Activated T-helper 2 cell treated with anti-CD3 and anti-CD28 coated beads, Interferon-gamma antibody, Interleukin-2, Interleukin-4, amounts not matched to agents 10 μg/mL and 5 μg/mL and 100 μg/mL, durations not matched to agents 14 hours and 24 hours and 36 hours (primary cell): ENCODE results near the gene LHFPL2. TPM values are rescaled to one million over a fixed set of nuclear protein-coding genes. Genes with fewer than 3 reads are reported as not detected.
"Not testable (repeated sequence)": the region's sequence is repeated elsewhere in the genome, so short reads cannot be mapped to it uniquely, and the experiment has no call there.

Experiments
- DNase-seq: peaks from one replicate; pipeline ENCODE4 v3.0.0; 2021; ENCODE audit warnings: low spot score
- H3K27ac Mint-ChIP-seq: one replicate; pipeline ENCODE4 v1.8.0; 2021; ENCODE audit warnings: mixed read lengths
- H3K27me3 Mint-ChIP-seq: one replicate; pipeline ENCODE4 v1.8.0; 2021; ENCODE audit warnings: low read depth, mixed read lengths
- H3K36me3 Mint-ChIP-seq: one replicate; pipeline ENCODE4 v1.8.0; 2021; ENCODE audit warnings: low read depth, mixed read lengths
- H3K4me1 Mint-ChIP-seq: one replicate; pipeline ENCODE4 v1.8.0; 2021; ENCODE audit warnings: low read depth, mixed read lengths
- H3K4me3 Mint-ChIP-seq: one replicate; pipeline ENCODE4 v1.8.0; 2021; ENCODE audit warnings: low read depth, mild to moderate bottlenecking, moderate library complexity, mixed read lengths
- H3K9me3 Mint-ChIP-seq: one replicate; pipeline ENCODE4 v1.8.0; 2021; ENCODE audit warnings: mixed read lengths
- intact Hi-C: fragments of 100-400 bp; cut with micrococcal nuclease; formaldehyde crosslinking; loops from one replicate; pipeline ENCODE4 v1.15.1; 2023
- total RNA-seq: library from RNA; stranded (reverse); gene quantifications from 2 replicates; pipeline ENCODE4 v1.2.3, GENCODE V29; 2022

Gene LHFPL2
- total RNA-seq, 1 donor from 2014 or later, result 0.16 TPM

GRCh38 chr5:78675956-78676730 is 27.6 kb upstream of the LHFPL2 start:
- DNase-seq, result no peak
- Mint-ChIP-seq H3K9me3 (no peaks in the 10 kb centered on the region), H3K27ac (no peak overlapping the region), H3K36me3 (no peaks in the 10 kb centered on the region), H3K4me3 (no peak overlapping the region), H3K27me3 (peaks cover 4% of the 10 kb centered on the region), H3K4me1 (no peaks in the 10 kb centered on the region)
- intact Hi-C loops, result no loop called here

DNA sequence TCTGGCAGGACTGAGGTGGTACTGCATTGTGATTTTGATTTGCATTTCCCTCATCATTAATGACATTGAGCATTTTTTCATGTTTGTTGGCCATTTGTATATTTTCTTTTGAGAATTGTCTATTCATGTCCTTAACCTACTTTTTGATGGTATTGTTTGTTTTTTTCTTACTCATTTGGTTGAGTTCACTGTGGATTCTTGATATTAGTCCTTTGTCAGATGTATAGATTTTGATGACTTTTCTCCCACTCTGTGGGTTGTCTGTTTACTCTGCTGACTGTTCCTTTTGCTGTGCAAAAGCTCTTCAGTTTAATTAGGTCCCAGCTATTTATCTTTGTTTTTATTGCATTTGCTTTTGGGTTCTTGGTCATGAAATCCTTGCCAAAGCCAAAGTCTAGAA is 25.3 kb upstream of the LHFPL2 start:
- DNase-seq, H3K36me3 Mint-ChIP-seq, H3K4me1 Mint-ChIP-seq, H3K9me3 Mint-ChIP-seq, H3K4me3 Mint-ChIP-seq, H3K27me3 Mint-ChIP-seq, intact Hi-C loops, H3K27ac Mint-ChIP-seq: not testable (repeated sequence)

DNA sequence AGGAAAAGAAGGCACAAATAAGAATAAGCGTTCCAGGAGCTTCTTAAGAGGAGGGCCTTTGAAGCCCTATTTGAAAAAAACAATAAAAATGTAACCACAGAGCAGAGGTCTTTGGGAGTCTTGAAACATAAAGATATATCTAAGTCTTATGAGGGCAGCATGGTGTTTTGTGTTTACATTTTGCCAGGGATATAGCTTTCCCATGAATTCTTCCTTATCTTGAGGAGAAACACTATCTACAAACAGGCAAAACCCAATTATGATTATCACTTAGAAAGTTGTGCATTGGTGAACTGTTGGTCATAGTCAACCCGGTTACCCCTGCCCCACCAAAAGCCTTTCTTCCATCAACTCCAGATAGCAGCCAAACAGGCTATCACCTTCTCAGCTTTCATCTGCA is 23.6 kb upstream of the LHFPL2 start:
- Mint-ChIP-seq H3K4me3 (no peak overlapping the region), H3K9me3 (no peaks in the 10 kb centered on the region), H3K4me1 (no peaks in the 10 kb centered on the region), H3K36me3 (no peaks in the 10 kb centered on the region), H3K27me3 (peaks cover 6% of the 10 kb centered on the region), H3K27ac (no peak overlapping the region)
- no peak for DNase-seq
- intact Hi-C loops, result no loop called here

- no peaks in the 10 kb centered on the region for H3K9me3 Mint-ChIP-seq
- H3K27me3 Mint-ChIP-seq, result peaks cover 6% of the 10 kb centered on the region
- H3K36me3 Mint-ChIP-seq, result no peaks in the 10 kb centered on the region
- intact Hi-C loops, result no loop called here
- H3K4me3 Mint-ChIP-seq, result no peak overlapping the region
- no peaks in the 10 kb centered on the region for H3K4me1 Mint-ChIP-seq
- H3K27ac Mint-ChIP-seq, result no peak overlapping the region
- DNase-seq, result no peak
Observed at GRCh38 chr5:78671609-78672008, 23.0 kb upstream of the LHFPL2 start.

- intact Hi-C loops, result no loop called here
- no peak overlapping the region for H3K4me3 Mint-ChIP-seq
- H3K27me3 Mint-ChIP-seq, result peaks cover 9% of the 10 kb centered on the region
Observed at GRCh38 chr5:78670701-78671269, 22.2 kb upstream of the LHFPL2 start.

GRCh38 chr5:78669331-78669730 is 20.8 kb upstream of the LHFPL2 start:
- no peak overlapping the region for H3K27ac Mint-ChIP-seq
- H3K36me3 Mint-ChIP-seq, result no peaks in the 10 kb centered on the region
- DNase-seq, result no peak
- H3K4me3 Mint-ChIP-seq, result no peak overlapping the region
- no peaks in the 10 kb centered on the region for H3K9me3 Mint-ChIP-seq
- peaks cover 13% of the 10 kb centered on the region for H3K27me3 Mint-ChIP-seq
- H3K4me1 Mint-ChIP-seq, result no peaks in the 10 kb centered on the region
- intact Hi-C loops, result no loop called here

More at GRCh38 chr5:78670701-78671269, 22.2 kb upstream of the LHFPL2 start:
- Mint-ChIP-seq H3K36me3 (no peaks in the 10 kb centered on the region), H3K4me1 (no peaks in the 10 kb centered on the region), H3K9me3 (no peaks in the 10 kb centered on the region), H3K27ac (no peak overlapping the region)
- DNase-seq, result no peak

DNA sequence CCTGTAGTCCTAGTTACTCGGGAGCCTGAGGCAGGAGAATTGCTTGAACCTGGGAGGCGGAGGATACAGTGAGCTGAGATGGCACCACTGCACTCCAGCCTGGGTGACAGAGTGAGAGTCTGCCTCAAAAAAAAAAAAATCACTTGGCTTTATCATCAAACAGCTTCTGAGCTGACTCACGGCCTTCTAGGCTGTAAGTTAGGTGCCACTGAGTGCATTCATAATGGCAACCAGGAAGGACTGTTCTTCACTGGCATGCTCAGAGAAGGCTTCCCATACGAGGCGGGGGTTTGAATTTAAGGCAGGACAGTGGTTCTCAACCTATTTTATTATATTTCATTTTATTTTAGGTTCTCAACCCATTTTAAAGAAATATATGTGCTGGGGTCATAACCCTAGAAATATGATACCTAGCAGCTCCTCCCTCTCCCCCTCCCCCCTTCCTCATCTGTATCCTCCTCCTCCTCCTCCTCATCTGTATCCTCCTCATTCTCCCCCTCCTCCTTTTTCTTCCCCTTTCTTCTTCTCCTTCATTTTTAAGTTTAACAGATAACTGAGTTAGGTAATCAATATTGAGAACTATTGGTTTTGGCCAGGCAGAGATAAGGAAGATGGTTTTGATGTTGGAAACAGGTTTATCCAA is 19.0 kb upstream of the LHFPL2 start:
- intact Hi-C loops, result no loop called here
- H3K27me3 Mint-ChIP-seq, result peaks cover 14% of the 10 kb centered on the region
- H3K9me3 Mint-ChIP-seq, result no peaks in the 10 kb centered on the region
- no peak overlapping the region for H3K27ac Mint-ChIP-seq
- H3K4me3 Mint-ChIP-seq, result no peak overlapping the region
- no peaks in the 10 kb centered on the region for H3K36me3 Mint-ChIP-seq
- no peak for DNase-seq
- H3K4me1 Mint-ChIP-seq, result no peaks in the 10 kb centered on the region

- H3K9me3 Mint-ChIP-seq, H3K27ac Mint-ChIP-seq, H3K36me3 Mint-ChIP-seq, intact Hi-C loops, DNase-seq, H3K4me3 Mint-ChIP-seq, H3K4me1 Mint-ChIP-seq: not testable (repeated sequence)
- H3K27me3 Mint-ChIP-seq, result peaks cover 12% of the 10 kb centered on the region
Observed at GRCh38 chr5:78666975-78667374, 18.4 kb upstream of the LHFPL2 start.

DNA sequence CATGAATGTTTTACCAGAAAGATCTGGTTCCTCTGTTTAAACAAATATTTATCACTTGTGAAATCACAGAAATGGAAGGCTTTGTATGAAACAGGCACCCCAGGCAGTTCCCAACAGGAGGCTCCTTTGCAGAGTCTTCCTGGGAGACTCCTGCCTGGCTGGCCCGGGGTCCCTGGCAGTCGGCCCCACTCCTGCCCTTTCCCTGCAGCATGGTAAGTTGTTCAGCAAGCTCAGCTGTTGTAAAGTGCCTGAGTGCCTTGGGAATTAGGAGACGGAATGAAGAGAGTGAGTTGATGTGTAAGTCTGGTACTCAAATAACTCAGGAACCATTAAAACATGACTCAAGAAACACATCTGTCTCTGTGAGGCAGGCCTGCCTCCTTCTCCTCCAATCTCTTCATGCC is 17.5 kb upstream of the LHFPL2 start:
- Mint-ChIP-seq H3K4me1 (no peaks in the 10 kb centered on the region), H3K4me3 (no peak overlapping the region), H3K27me3 (peaks cover 14% of the 10 kb centered on the region), H3K9me3 (no peaks in the 10 kb centered on the region), H3K27ac (no peak overlapping the region), H3K36me3 (no peaks in the 10 kb centered on the region)
- intact Hi-C loops, result no loop called here
- DNase-seq, result no peak

GRCh38 chr5:78665534-78665933 is 17.0 kb upstream of the LHFPL2 start:
- no peaks in the 10 kb centered on the region for H3K4me1 Mint-ChIP-seq
- intact Hi-C loops, result no loop called here

DNA sequence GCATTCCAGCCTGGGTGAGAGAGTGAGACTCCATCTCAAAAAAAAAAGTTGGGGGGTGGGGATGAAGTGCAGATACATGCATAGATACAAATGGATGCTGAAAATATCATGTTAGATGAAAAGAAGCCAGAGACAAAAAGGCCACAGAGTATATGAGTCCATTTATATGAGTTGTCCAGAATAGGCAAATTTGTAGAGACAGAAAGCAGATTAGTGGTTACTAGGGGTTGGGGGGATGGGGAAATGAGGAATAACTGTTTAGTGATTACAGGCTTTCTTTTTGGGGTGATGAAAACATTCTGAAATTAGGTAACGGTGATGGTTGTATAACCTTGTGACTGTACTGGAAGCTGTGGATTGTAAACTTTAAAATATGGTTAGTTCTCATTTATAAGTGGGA is 13.8 kb upstream of the LHFPL2 start:
- Mint-ChIP-seq H3K4me3 (no peak overlapping the region), H3K9me3 (no peaks in the 10 kb centered on the region), H3K27me3 (peaks cover 25% of the 10 kb centered on the region), H3K4me1 (no peaks in the 10 kb centered on the region), H3K36me3 (no peaks in the 10 kb centered on the region), H3K27ac (no peak overlapping the region)
- DNase-seq, result no peak
- intact Hi-C loops, result no loop called here

More at GRCh38 chr5:78665534-78665933, 17.0 kb upstream of the LHFPL2 start:
- H3K4me3 Mint-ChIP-seq, result no peak overlapping the region
- H3K9me3 Mint-ChIP-seq, result no peaks in the 10 kb centered on the region
- H3K27ac Mint-ChIP-seq, result no peak overlapping the region
- H3K36me3 Mint-ChIP-seq, result no peaks in the 10 kb centered on the region
- no peak for DNase-seq
- peaks cover 16% of the 10 kb centered on the region for H3K27me3 Mint-ChIP-seq

GRCh38 chr5:78661691-78662090 is 13.1 kb upstream of the LHFPL2 start:
- no peaks in the 10 kb centered on the region for H3K4me1 Mint-ChIP-seq
- DNase-seq, result no peak
- H3K9me3 Mint-ChIP-seq, result no peaks in the 10 kb centered on the region
- intact Hi-C loops, result no loop called here
- H3K27me3 Mint-ChIP-seq, result peaks cover 25% of the 10 kb centered on the region
- H3K27ac Mint-ChIP-seq, result no peak overlapping the region
- no peaks in the 10 kb centered on the region for H3K36me3 Mint-ChIP-seq
- H3K4me3 Mint-ChIP-seq, result no peak overlapping the region

DNA sequence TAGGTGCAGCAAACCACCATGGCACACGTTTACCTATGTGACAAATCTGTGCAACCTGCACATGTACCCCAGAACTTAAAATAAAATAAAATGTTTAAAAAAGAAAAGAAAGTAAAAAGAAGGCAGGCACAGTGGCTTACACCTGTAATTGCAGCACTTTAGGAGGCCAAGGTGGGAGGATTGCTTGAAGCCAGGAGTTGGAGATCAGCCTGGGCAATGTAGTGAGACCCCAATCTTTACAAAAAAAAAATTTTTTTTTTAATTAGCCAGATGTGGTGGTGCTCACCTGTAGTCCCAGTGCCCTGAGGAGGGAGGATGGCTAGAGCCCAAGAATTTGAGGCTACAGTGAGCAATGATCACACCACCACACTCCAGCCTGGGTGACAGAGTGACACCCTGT is 12.5 kb upstream of the LHFPL2 start:
- Mint-ChIP-seq H3K36me3 (no peaks in the 10 kb centered on the region), H3K27ac (no peak overlapping the region), H3K4me1 (no peaks in the 10 kb centered on the region), H3K27me3 (peaks cover 21% of the 10 kb centered on the region), H3K4me3 (no peak overlapping the region), H3K9me3 (no peaks in the 10 kb centered on the region)
- intact Hi-C loops, result no loop called here
- no peak for DNase-seq
